K562 (cell line): ENCODE measurements around the gene DCST1. TPM values are rescaled to one million over a fixed set of nuclear protein-coding genes. Genes with fewer than 3 reads are reported as not detected.

Source experiments
- ETV6 ChIP-seq, 3 experiments: fragments of 150-350 bp in 1 of 3; sonication (generic) in 1 of 3; formaldehyde crosslinking in 1 of 3; IDR thresholded peaks; 2 replicates each; pipeline versions ENCODE4 v1.6.1 to v1.8.0; 2014 to 2022; ENCODE audit warnings: borderline replicate concordance in 2 of 3, low read depth in 2 of 3, antibody characterized with exemption in 1 of 3, low read length in 1 of 3, mild to moderate bottlenecking in 1 of 3, missing genetic modification reagents in 1 of 3
- FOXJ3 ChIP-seq: sonication (generic); formaldehyde crosslinking; IDR thresholded peaks from 2 replicates; pipeline ENCODE4 v1.4.0; 2020; ENCODE audit warnings: mild to moderate bottlenecking, missing genetic modification reagents
- HDGF ChIP-seq: fragments of 450-650 bp; IDR thresholded peaks from 2 replicates; pipeline ENCODE4 v1.6.1; 2016
- KDM1A ChIP-seq, 2 experiments: fragments of 450-650 bp; IDR thresholded peaks; 2 replicates each; pipeline ENCODE4 v1.6.1; 2016; ENCODE audit warnings: mild to moderate bottlenecking in 2 of 2
- KHSRP ChIP-seq: fragments of 450-650 bp; IDR thresholded peaks from 2 replicates; pipeline ENCODE4 v1.6.1; 2017
- MEF2A ChIP-seq: IDR thresholded peaks from 2 replicates; pipeline ENCODE4 v1.6.1; 2011; ENCODE audit warnings: low read depth, mild to moderate bottlenecking, low read length, moderate library complexity; ENCODE audit not compliant: control insufficient read depth
- NFE2L1 ChIP-seq: fragments of 450-650 bp; IDR thresholded peaks from 2 replicates; pipeline ENCODE4 v1.6.1; 2016; ENCODE audit warnings: missing genetic modification characterization, low read depth, mild to moderate bottlenecking, missing compliant biosample characterization, moderate library complexity, borderline replicate concordance
- RBBP5 ChIP-seq: fragments of 200-600 bp; sonication (generic); IDR thresholded peaks from 2 replicates; pipeline ENCODE4 v1.6.1; 2012; ENCODE audit warnings: borderline replicate concordance, mild to moderate bottlenecking, low read length, control low read depth, inconsistent platforms; ENCODE audit not compliant: insufficient read depth, poor library complexity, severe bottlenecking
- SAFB2 ChIP-seq: fragments of 200-400 bp; formaldehyde crosslinking; IDR thresholded peaks from 2 replicates; pipeline ENCODE4 v1.6.1; 2018; ENCODE audit warnings: borderline replicate concordance, low read length, low read depth, moderate library complexity; ENCODE audit not compliant: severe bottlenecking
- SIN3A ChIP-seq, 2 experiments: fragments of 150-350 bp in 1 of 2; IDR thresholded peaks; 2 replicates each; pipeline ENCODE4 v1.6.1; 2011 to 2016; ENCODE audit warnings: borderline replicate concordance in 2 of 2, low read depth in 2 of 2, low read length in 2 of 2, mild to moderate bottlenecking in 2 of 2, moderate library complexity in 2 of 2; ENCODE audit not compliant: control insufficient read depth in 1 of 2
- SP2 ChIP-seq: IDR thresholded peaks from 2 replicates; pipeline ENCODE4 v1.6.1; 2011; ENCODE audit warnings: mild to moderate bottlenecking, low read depth, low read length, moderate library complexity; ENCODE audit not compliant: poor library complexity, severe bottlenecking; ENCODE audit errors: extremely low read depth
- THRB ChIP-seq: fragments of 450-650 bp; formaldehyde crosslinking; conservative IDR thresholded peaks from 2 replicates; pipeline ENCODE4 v1.4.0; 2022; ENCODE audit warnings: mild to moderate bottlenecking, missing genetic modification characterization
- TRIM25 ChIP-seq: fragments of 450-650 bp; IDR thresholded peaks from 2 replicates; pipeline ENCODE4 v1.7.0; 2016; ENCODE audit warnings: borderline replicate concordance
- ZBTB2 ChIP-seq: fragments of 450-650 bp; IDR thresholded peaks from 2 replicates; pipeline ENCODE4 v1.6.1; 2016; ENCODE audit warnings: antibody characterized with exemption
- ZFP1 ChIP-seq: fragments of 450-650 bp; formaldehyde crosslinking; IDR thresholded peaks from 2 replicates; pipeline ENCODE4 v1.4.0; 2020; ENCODE audit warnings: mild to moderate bottlenecking, mixed read lengths
- ZNF184 ChIP-seq: sonication (generic); formaldehyde crosslinking; IDR thresholded peaks from 2 replicates; pipeline ENCODE4 v1.5.0; 2020; ENCODE audit warnings: missing genetic modification reagents
- ZNF277 ChIP-seq: fragments of 250-450 bp; sonication (Bioruptor Pico); IDR thresholded peaks from 2 replicates; pipeline ENCODE4 v1.8.0; 2022; ENCODE audit warnings: inconsistent platforms, mild to moderate bottlenecking, moderate library complexity, borderline replicate concordance
- ZNF511 ChIP-seq: sonication (generic); formaldehyde crosslinking; IDR thresholded peaks from 2 replicates; pipeline ENCODE4 v1.8.0; 2022; ENCODE audit warnings: mild to moderate bottlenecking, missing genetic modification reagents
- polyA plus RNA-seq, 8 experiments: library from polyadenylated mRNA; depleted of rRNA in 4 of 8; stranded (reverse) in 5 of 8; unstranded in 3 of 8; fragments of >200 nt; fragmentation: Nextera tagmentation in 2 of 8; fragmentation: Illumina TruSeq in 1 of 8; extraction: Ambion mirVana in 2 of 8; extraction: Trizol in 1 of 8; gene quantifications; 2 replicates each; pipeline versions ENCODE4 v1.2.1 to v1.2.3, GENCODE V29; 2011 to 2014; ENCODE audit warnings: inconsistent platforms in 1 of 8, missing spikeins in 1 of 8
- total RNA-seq, 7 experiments: library from RNA; depleted of rRNA in 6 of 7; stranded (reverse); fragments of >200 nt in 6 of 7; fragmentation: Illumina TruSeq in 2 of 7; extraction: Trizol in 2 of 7; gene quantifications; 2 replicates each; pipeline versions ENCODE4 v1.2.1 to v1.2.3, GENCODE V29; 2011 to 2021; ENCODE audit warnings: low replicate concordance in 1 of 7

Gene DCST1
- total and polyA plus RNA-seq, 9 of the 15 experiments (the other 6 are each of a cell fraction or from before 2014, with no cell fraction given), result not detected

GRCh38 chr1:154999571-155000410 lies 33.8 kb upstream of the DCST1 start (continued):
- TF ChIP-seq ZNF184 (CRISPR knock-in tag) (no peak), FOXJ3 (no peak), SAFB2 (no peak), SIN3A (IDR thresholded peaks at IDR 0.05; ENCODE audit: borderline replicate concordance in 2 of 2, control insufficient read depth in 1 of 2, low read depth in 2 of 2, low read length in 2 of 2) (peak in 1 of 2 experiments; percentile 67; a peak in 1 of 4 replicates), HDGF (no peak), ZBTB2 (no peak; the same call in 1 of the 2 replicates), NFE2L1 (tag) (no peak), MEF2A (no peak), RBBP5 (no peak), KHSRP (no peak), TRIM25 (no peak), ZNF277 (CRISPR knock-in tag) (no peak), ETV6 (IDR thresholded peaks at IDR 0.05; ENCODE audit: borderline replicate concordance in 1 of 2, low read depth in 2 of 2, low read length in 1 of 2) (no peak), ETV6 (CRISPR knock-in tag; IDR thresholded peaks at IDR 0.05; ENCODE audit: borderline replicate concordance) (no peak), SP2 (no peak), ZNF511 (CRISPR knock-in tag) (no peak), ZFP1 (CRISPR knock-in tag) (no peak), KDM1A (IDR thresholded peaks at IDR 0.05) (no peak; a peak in 1 of 4 replicates), THRB (CRISPR knock-in tag) (no peak)
